NCI-H82 treated with DMSO at 0.1 percent for 48 hours (cell line): ENCODE data around the gene AP3S1.
"Not testable (repeated sequence)": the region's sequence is repeated elsewhere in the genome, so short reads cannot be mapped to it uniquely, and the experiment has no call there.

Source experiments
- DNase-seq: peaks from one replicate; lab custom pipeline; 2025; ENCODE audit not compliant: unreplicated experiment; lab: John Stamatoyannopoulos, UW

The AP3S1 gene

GRCh38 chr5:115869256-115869795 lies 27.6 kb downstream of the AP3S1 start:
- no peak for DNase-seq

GRCh38 chr5:115872447-115872846 lies 30.7 kb downstream of the AP3S1 start:
- DNase-seq = no peak

- DNase-seq = no peak
Measured at GRCh38 chr5:115873392-115873791, 31.7 kb downstream of the AP3S1 start.

GRCh38 chr5:115875447-115875846 lies 33.7 kb downstream of the AP3S1 start:
- DNase-seq = no peak

DNA sequence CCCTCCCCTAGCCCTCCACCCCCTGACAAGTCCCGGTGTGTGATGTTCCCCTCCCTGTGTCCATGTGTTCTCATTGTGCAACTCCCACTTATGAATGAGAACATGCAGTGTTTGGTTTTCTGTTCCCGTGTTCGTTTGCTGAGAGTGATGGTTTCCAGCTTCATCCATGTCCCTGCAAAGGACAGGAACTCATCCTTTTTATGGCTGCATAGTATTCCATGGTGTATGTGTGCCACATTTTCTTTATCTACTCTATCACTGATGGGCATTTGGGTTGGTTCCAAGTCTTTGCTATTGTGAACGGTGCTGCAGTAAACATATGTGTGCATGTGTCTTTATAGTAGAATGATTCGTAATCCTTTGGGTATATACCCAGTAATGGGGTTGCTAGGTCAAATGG lies 35.6 kb downstream of the AP3S1 start:
- DNase-seq = not testable (repeated sequence)

DNA sequence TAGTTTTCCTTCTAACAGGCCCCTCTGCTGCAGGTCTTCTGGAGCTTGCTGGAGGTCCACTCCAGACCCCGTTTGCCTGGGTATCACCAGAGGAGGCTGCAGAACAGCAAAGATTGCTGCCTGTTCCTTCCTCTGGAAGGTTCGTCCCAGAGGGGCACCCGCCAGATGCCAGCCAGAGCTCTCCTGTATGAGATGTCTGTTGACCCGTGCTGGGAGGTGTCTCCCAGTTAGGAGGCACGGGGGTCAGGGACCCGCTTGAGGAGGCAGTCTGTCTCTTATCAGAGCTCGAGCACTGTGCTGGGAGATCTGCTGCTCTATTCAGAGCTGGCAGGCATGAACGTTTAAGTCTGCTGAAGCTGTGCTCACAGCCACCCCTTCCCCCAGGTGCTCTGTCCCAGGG lies 40.7 kb downstream of the AP3S1 start:
- DNase-seq = not testable (repeated sequence)

- DNase-seq = no peak
Measured at GRCh38 chr5:115884704-115885103, 43.0 kb downstream of the AP3S1 start.

DNA sequence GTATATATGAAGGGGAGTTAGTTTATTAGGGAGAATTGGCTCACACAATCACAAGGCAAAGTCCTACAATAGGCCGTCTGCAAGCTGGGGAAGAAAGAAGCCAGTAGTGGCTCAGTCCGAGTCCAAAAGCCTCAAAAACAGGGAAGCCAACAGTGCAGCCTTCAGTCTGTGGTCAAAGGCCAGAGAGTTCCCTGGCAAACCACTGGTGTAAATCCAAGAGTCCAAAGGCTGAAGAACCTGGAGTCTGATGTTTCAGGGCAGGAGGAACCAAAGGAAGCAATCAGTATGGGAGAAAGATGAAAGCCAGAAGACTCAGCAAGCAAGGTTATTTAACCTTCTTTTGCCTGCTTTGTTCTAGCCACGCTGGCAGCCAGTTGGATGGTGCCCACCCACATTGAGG lies 43.5 kb downstream of the AP3S1 start:
- not testable (repeated sequence) for DNase-seq

DNA sequence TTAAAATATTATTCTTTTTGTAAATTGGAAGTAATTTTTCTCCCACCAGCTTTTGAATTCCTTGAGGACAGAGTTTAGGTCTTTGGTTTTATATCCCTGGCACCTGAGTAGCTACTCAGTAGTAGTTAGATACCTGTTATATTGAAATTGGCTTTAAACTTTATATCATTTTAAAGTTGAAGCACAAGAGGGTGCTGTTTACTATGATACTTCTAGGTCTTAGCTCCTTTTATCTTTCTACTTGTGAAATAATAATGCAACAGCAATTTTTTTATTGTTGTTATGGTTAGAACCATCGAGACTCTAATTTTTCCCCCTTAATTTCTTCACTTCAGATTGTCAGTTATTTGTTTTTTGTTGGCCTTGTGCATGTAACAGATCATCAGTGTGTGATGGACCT lies 46.3 kb downstream of the AP3S1 start:
- DNase-seq = no peak

DNA sequence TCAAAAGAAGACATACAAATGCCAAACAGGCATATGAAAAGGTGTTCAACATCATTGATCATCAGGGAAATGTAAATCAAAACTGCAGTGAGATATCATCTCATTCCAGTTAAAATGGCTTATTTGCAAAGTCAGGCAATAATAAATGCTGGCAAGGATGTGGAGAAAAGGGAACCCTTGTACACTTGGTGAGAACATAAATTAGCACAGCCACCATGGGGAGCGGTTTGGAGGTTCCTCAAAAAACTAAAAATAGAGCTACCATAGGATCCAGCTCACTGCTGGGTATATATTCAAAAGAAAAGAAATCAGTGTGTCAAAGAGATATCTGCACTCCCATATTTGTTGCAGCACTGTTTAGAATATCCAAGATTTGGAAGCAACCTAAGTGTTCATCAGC lies 50.3 kb downstream of the AP3S1 start:
- DNase-seq = no peak

- no peak for DNase-seq
Measured at GRCh38 chr5:115894342-115894741, 52.6 kb downstream of the AP3S1 start.

GRCh38 chr5:115895821-115896220 lies 54.1 kb downstream of the AP3S1 start:
- DNase-seq = no peak

DNA sequence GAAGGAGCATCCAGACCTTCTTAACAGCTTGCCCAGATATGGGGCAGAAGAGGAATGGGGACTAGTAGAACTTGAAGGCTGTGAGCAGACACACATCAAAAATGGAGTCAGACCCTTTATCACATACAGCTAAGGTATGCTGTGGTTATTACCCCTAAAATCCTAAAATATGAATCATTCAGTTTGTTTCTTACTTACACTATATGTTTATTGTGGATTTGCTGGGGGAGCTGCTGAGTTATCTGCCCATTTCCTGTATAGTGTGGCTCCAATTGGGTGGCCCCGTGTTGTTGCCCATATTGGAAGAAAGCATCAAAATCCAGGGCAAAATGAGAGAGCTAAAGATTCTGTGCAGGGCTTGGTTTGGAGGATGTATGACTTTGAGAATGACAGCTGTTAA lies 56.9 kb downstream of the AP3S1 start:
- no peak for DNase-seq

DNA sequence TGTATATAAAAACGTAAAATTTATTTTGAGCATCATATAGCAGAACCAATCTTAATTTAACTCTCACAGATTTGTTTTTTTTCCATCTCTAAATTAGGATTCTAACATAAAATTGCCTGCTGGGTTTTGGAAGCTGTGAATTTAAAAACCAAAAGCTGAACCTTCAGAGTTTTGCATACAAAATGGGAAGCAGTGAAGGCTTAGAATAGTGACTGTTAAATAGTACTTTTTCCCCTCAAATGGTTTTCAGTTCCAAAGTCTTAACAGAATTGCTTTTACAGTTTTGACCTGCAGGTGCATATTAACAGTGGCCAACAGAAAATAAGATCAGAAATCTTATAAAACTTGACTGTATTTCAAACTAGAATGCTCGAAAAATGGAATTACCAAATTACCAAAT lies 65.4 kb downstream of the AP3S1 start:
- DNase-seq = no peak

DNA sequence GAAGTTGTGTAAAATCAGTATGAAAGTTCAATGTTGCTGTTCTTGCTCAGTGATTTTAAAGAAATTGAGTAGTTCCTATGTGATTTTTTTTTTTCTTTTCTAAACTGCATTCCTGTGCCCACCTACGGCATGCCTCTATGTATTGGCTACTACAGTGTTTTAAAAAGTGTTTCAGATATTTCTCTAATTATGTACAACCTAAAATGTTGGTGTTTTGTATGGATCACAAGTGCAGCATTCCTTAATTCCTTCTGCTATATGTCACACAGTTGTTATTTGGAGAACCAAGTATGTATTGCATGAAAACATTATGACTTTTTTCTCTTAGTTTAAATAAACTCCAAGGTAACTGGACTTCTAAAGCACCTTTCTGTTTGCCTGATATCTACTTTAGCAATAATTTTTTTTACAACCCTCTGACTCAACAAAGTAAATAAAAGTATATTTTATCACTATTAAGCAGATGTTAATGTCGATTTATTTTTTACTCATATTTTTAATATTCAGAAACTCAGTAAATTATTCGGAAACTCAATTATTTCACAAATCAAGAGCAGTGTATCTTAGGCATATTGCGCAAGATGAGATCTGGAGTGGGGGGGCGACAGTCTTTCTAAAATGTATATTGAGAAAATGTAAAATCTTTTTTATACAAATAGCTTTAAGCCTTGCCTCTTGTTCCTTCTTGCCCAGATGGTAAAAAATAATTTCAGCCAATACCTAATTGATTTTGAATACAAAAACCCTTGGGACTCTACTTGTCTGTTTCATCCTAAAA lies 72.1 kb downstream of the AP3S1 start:
- DNase-seq = not testable (repeated sequence)

GRCh38 chr5:115920171-115920725 lies 78.5 kb downstream of the AP3S1 start:
- no peak for DNase-seq

- DNase-seq = not testable (repeated sequence)
Measured at GRCh38 chr5:115928578-115929407, 87.1 kb downstream of the AP3S1 start.

- DNase-seq = not testable (repeated sequence)
Measured at GRCh38 chr5:115930171-115930570, 88.4 kb downstream of the AP3S1 start.

DNA sequence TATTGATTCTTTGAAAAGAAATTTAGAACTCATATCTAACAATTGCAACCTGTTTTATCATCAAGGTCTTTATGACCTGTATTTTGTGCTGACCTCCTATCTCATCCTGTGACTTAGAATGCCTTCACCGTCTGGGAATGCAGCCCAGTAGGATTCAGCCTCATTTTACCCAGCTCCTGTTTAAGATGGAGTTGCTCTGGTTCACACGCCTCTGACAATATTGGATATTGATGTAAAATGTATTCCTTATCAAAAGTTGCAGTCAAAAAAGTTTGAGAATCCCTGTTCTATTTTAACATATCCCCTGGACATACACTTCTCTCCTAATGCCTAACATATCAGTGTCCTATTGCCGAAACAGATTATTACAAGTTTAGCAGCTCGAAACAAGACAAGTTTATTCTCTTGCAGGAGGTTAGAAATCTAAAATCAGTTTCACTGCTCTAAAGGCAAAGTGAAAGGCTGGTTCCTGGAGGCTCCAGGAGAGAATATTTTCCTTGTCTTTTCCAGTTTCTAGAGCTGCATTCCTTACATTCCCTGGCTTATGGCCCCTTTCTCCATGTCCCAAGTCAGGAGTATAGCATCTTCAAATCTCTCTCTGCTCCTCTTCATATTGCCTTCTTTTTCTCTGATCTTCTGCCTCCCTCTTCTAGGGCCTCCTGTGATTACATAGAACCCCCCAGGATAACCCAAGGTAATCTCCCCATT lies 89.0 kb downstream of the AP3S1 start:
- no peak for DNase-seq

DNA sequence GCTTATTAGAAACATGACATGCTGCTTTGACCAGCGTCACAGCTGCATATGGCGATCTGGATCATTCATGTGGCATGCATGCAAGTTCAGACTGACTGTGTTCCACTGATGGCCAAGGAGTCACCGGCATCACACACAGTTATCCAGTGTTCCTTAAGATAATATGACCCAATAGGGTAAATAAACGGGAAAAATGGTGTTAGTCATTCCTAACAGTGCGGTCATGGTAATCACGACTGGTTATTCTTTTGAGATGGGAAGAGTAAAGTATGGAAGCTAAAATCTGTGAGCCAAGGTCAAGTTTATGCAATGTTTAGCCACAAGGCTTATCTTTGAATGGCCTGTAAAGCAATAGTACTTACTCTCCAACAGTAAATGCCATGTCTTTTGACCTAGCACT lies 91.3 kb downstream of the AP3S1 start:
- DNase-seq = no peak

DNA sequence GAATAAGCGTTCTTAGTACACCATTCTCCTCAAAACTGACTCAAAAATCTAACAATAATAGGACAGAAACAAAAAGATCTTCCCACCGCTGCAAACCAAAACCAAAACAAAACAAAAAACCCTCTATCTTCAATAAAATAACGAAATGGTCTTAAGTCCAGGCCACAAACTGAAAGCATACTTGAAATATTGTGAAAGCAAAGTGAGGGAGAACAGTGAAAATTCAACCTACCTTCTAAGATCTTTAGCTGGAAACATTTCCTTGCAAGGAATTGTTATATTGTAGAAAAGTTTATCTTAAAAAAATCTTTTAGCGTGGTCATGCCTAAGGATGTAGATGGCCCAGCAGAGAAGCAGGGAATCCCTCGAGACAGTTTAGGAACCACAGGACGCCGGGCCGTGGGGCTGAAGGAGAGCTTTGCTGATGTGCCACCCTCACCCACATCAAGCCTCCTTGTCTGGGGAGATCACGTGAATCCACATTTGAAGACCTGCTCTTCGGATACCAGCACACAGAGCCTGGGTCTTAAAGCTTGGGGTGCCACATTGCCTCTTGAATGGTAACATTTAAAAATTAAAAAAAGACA lies 92.7 kb downstream of the AP3S1 start:
- DNase-seq = no peak
